ENCODE measurements around the gene KIF2A. TPM values are rescaled to one million over a fixed set of nuclear protein-coding genes. Genes with fewer than 3 reads are reported as not detected.

KIF2A gene
- total RNA-seq, 2 experiments from 2014 or later, result 50.3 to 90.7 TPM

DNA sequence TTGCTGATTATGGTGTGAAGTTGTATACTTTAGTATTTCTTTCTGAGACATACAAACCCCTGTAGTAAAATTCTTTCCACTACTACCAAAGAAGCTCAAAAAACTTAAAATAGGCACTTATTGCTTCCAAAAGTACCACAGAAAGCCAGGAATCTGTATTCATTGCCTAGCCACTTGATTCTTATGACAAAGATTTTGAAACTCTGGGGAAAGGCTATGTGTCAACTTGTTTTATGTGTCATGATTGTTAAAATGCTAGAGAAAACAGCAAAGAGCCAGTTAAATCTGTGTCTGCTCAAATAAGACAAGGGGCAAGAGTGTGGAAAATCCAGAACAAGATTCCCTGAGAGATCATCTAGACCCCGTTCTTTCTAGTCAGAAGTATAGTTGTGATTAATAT, 6.0 kb downstream of the KIF2A start:
- intact Hi-C loops (cut with micrococcal nuclease; ENCODE audit: unreplicated experiment), result no loop called here

DNA sequence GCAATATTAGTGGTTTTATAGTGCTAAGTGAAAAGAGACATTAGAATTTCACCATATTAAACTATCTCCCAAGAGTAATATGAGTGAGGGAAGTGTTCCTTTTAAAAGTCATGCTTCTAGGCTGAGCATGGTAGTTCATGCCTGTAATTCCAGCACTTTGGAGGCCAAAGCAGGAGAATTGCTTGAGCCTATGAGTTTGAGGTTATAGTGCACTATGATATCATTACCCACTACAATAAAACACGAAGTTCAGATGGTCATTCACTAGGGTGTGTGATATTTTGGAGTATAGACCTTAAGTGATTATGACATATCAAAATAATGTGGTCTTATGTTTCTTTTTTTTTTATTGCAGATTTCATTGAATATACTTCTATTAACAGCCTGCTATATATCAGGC, 6.7 kb downstream of the KIF2A start:
- BruUV-seq (replicated peaks), result no TSS peak
- TF ChIP-seq EZH2phosphoT487 (IDR thresholded peaks at IDR 0.05; ENCODE audit: borderline replicate concordance, low read depth, low read length), result no peak
- TF ChIP-seq, protein P1, sequence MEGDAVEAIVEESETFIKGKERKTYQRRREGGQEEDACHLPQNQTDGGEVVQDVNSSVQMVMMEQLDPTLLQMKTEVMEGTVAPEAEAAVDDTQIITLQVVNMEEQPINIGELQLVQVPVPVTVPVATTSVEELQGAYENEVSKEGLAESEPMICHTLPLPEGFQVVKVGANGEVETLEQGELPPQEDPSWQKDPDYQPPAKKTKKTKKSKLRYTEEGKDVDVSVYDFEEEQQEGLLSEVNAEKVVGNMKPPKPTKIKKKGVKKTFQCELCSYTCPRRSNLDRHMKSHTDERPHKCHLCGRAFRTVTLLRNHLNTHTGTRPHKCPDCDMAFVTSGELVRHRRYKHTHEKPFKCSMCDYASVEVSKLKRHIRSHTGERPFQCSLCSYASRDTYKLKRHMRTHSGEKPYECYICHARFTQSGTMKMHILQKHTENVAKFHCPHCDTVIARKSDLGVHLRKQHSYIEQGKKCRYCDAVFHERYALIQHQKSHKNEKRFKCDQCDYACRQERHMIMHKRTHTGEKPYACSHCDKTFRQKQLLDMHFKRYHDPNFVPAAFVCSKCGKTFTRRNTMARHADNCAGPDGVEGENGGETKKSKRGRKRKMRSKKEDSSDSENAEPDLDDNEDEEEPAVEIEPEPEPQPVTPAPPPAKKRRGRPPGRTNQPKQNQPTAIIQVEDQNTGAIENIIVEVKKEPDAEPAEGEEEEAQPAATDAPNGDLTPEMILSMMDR (conservative IDR thresholded peaks at IDR 0.05; ENCODE audit: low read length), result no peak
- Histone ChIP-seq H3K4me1 (ENCODE audit: insufficient read depth, low read length, poor library complexity, severe bottlenecking) (peaks cover 33% of the 10 kb centered on the region), H3K27ac (ENCODE audit: low read depth, low read length, poor library complexity, severe bottlenecking) (no peak overlapping the region), H3K9me2 (ENCODE audit: insufficient read depth, low read length) (no peaks in the 10 kb centered on the region), H3K9me3 (ENCODE audit: low read length) (no peaks in the 10 kb centered on the region), H3K36me3 (ENCODE audit: insufficient read depth, low read length) (peaks cover 77% of the 10 kb centered on the region), H3K79me2 (ENCODE audit: insufficient read depth, low read depth, low read length) (peaks cover 100% of the 10 kb centered on the region), H4K20me1 (ENCODE audit: insufficient read depth, low read length) (peaks cover 66% of the 10 kb centered on the region), H3K4me2 (ENCODE audit: low read length) (no peak overlapping the region), H3K4me3 (ENCODE audit: low read depth, low read length, poor library complexity, severe bottlenecking) (no peak overlapping the region), H2AFZ (ENCODE audit: low read length) (no peak overlapping the region)
- intact Hi-C loops (cut with micrococcal nuclease; ENCODE audit: unreplicated experiment), result no loop called here
- ChIA-PET POLR2A (interaction anchor here (0.6 to 1.6 kb wide), 2 partner anchors 10 to 103 kb away, joined by 5 to 6 read pairs; no protein-coding TSS in a partner anchor), CTCF (ENCODE audit: unreplicated experiment) (no interaction called here)
- DNase-seq (ENCODE audit: low spot score), result no peak

More for the DNA sequence above, 6.0 kb downstream of the KIF2A start:
- no TSS peak for BruUV-seq (replicated peaks)
- Histone ChIP-seq H3K9me2 (ENCODE audit: insufficient read depth, low read length) (no peaks in the 10 kb centered on the region), H3K27ac (ENCODE audit: low read depth, low read length, poor library complexity, severe bottlenecking) (no peak overlapping the region), H3K36me3 (ENCODE audit: insufficient read depth, low read length) (peaks cover 77% of the 10 kb centered on the region), H3K79me2 (ENCODE audit: insufficient read depth, low read depth, low read length) (peaks cover 100% of the 10 kb centered on the region), H3K4me3 (ENCODE audit: low read depth, low read length, poor library complexity, severe bottlenecking) (no peak overlapping the region), H3K9me3 (ENCODE audit: low read length) (no peaks in the 10 kb centered on the region), H4K20me1 (ENCODE audit: insufficient read depth, low read length) (peaks cover 66% of the 10 kb centered on the region), H3K4me1 (ENCODE audit: insufficient read depth, low read length, poor library complexity, severe bottlenecking) (peaks cover 33% of the 10 kb centered on the region), H3K4me2 (ENCODE audit: low read length) (no peak overlapping the region), H2AFZ (ENCODE audit: low read length) (no peak overlapping the region)
- ChIA-PET CTCF (ENCODE audit: unreplicated experiment) (no interaction called here), POLR2A (interaction anchor here (1.6 kb wide), 1 partner anchor 10 kb away, joined by 5 read pairs; no protein-coding TSS in a partner anchor)
- no peak for DNase-seq (ENCODE audit: low spot score)
- no peak for TF ChIP-seq EZH2phosphoT487 (IDR thresholded peaks at IDR 0.05; ENCODE audit: borderline replicate concordance, low read depth, low read length)
- TF ChIP-seq, protein P1 (conservative IDR thresholded peaks at IDR 0.05; ENCODE audit: low read length), result no peak

DNA sequence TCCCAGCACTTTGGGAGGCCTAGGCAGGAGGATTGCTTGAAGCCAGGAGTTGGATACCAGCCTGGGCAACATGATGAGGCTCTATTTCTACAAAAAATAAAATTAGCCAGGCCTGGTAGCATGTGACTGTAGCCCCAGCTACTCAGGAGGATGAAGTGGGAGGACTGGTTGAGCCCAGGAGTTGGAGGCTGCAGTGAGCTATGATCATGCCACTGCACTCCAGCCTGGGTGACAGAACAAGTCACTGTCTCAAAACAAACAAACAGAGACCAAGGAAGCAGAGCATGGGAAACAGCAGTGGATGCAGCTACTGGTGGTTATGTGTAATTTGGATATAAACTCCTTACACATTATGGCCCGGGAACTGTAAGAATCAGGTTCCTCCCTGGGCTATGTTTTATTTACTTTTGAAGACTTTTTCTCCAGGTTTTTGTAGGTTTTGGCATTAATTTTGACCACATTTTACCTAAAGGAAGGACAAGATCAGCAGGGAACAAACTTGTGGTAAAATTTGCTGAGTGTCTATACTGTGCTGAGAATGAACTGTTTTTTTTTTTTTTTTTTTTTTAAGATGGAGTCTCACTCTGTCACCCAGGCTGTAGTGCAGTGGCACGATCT, 8.3 kb downstream of the KIF2A start:
- intact Hi-C loops (cut with micrococcal nuclease; ENCODE audit: unreplicated experiment), result no loop called here
- POLR2A ChIA-PET, result interaction anchor here (0.7 kb wide), 1 partner anchor 19 kb away, joined by 3 read pairs; no protein-coding TSS in a partner anchor

More for the DNA sequence above, 8.3 kb downstream of the KIF2A start:
- CTCF ChIA-PET (ENCODE audit: unreplicated experiment), result no interaction called here
- no peak overlapping the region for H3K4me3 ChIP-seq (ENCODE audit: low read depth, low read length, poor library complexity, severe bottlenecking)
- H3K4me1 ChIP-seq (ENCODE audit: insufficient read depth, low read length, poor library complexity, severe bottlenecking), result peaks cover 17% of the 10 kb centered on the region
- H3K9me2 ChIP-seq (ENCODE audit: insufficient read depth, low read length), result no peaks in the 10 kb centered on the region
- H3K4me2 ChIP-seq (ENCODE audit: low read length), result no peak overlapping the region
- DNase-seq (ENCODE audit: low spot score), result no peak
- peaks cover 72% of the 10 kb centered on the region for H3K36me3 ChIP-seq (ENCODE audit: insufficient read depth, low read length)
- no peak overlapping the region for H2AFZ ChIP-seq (ENCODE audit: low read length)
- peaks cover 100% of the 10 kb centered on the region for H3K79me2 ChIP-seq (ENCODE audit: insufficient read depth, low read depth, low read length)
- no TSS peak for BruUV-seq (replicated peaks)
- TF ChIP-seq, protein P1 (conservative IDR thresholded peaks at IDR 0.05; ENCODE audit: low read length), result no peak
- no peak for TF ChIP-seq EZH2phosphoT487 (IDR thresholded peaks at IDR 0.05; ENCODE audit: borderline replicate concordance, low read depth, low read length)
- no peak overlapping the region for H3K27ac ChIP-seq (ENCODE audit: low read depth, low read length, poor library complexity, severe bottlenecking)
- H3K9me3 ChIP-seq (ENCODE audit: low read length), result no peaks in the 10 kb centered on the region
- peaks cover 63% of the 10 kb centered on the region for H4K20me1 ChIP-seq (ENCODE audit: insufficient read depth, low read length)

All from OCI-LY7 (cell line).